IMR-90 (cell line): ENCODE results near the gene YBEY. TPM values are rescaled to one million over a fixed set of nuclear protein-coding genes. Genes with fewer than 3 reads are reported as not detected.

Experiments used
- ATAC-seq: fragments of 200-7000 bp; cut with Tn5 transposase; 2 replicates; pipeline ENCODE4 v1.9.1; 2020; ENCODE audit warnings: low read depth, mild to moderate bottlenecking, moderate library complexity
- BruUV-seq: library from RNA; stranded (reverse); fragments of 400-500 nt; replicated peaks from 2 replicates; lab custom pipeline; 2021; lab: Mats Ljungman, UMichigan
- CTCF ChIA-PET: fragments of 300-600 bp; formaldehyde crosslinking; extraction: SDS; loops from one replicate; lab custom pipeline; 2021; ENCODE audit warnings: antibody characterized with exemption; lab: Yijun Ruan, JAX
- POLR2A ChIA-PET: fragments of 300-600 bp; sonication (Branson Sonifier 250); formaldehyde crosslinking; loops from one replicate; lab custom pipeline; 2022; ENCODE audit warnings: antibody characterized with exemption; ENCODE audit not compliant: unreplicated experiment; lab: Charles Lee
- DNase-seq: peaks from one replicate; pipeline ENCODE4 v3.0.0; 2013
- H2AFZ ChIP-seq: replicated peaks from 2 replicates; pipeline ENCODE3; 2013; ENCODE audit warnings: low read length, mild to moderate bottlenecking; ENCODE audit not compliant: poor library complexity
- H2AK5ac ChIP-seq: 2 replicates; pipeline ENCODE4 v1.6.1; 2013; ENCODE audit warnings: low read depth, low read length, inconsistent platforms
- H2AK9ac ChIP-seq: replicated peaks from 2 replicates; pipeline ENCODE3; 2013; ENCODE audit warnings: mild to moderate bottlenecking, low read depth, low read length, moderate library complexity; ENCODE audit not compliant: poor library complexity
- H2BK120ac ChIP-seq: 2 replicates; pipeline ENCODE4 v1.6.1; 2013; ENCODE audit warnings: low read depth, low read length, inconsistent platforms
- H2BK15ac ChIP-seq: 3 replicates; pipeline ENCODE4 v1.6.1; 2013; ENCODE audit warnings: low read depth, low read length, inconsistent platforms
- H2BK20ac ChIP-seq: 2 replicates; pipeline ENCODE4 v1.6.1; 2013; ENCODE audit warnings: low read depth, mild to moderate bottlenecking, inconsistent platforms, low read length, moderate library complexity
- H2BK5ac ChIP-seq: 2 replicates; pipeline ENCODE4 v1.6.1; 2013; ENCODE audit warnings: mild to moderate bottlenecking, low read depth, low read length, inconsistent platforms; ENCODE audit not compliant: poor library complexity, severe bottlenecking
- H3K14ac ChIP-seq: replicated peaks from 2 replicates; pipeline ENCODE4 v1.6.1; 2013; ENCODE audit warnings: low read depth, low read length, inconsistent platforms
- H3K18ac ChIP-seq: 2 replicates; pipeline ENCODE4 v1.6.1; 2013; ENCODE audit warnings: low read depth, low read length, control low read depth
- H3K23ac ChIP-seq: 2 replicates; pipeline ENCODE4 v1.6.1; 2013; ENCODE audit warnings: low read depth, low read length, inconsistent platforms
- H3K27ac ChIP-seq: 2 replicates; pipeline ENCODE4 v1.5.1; 2013; ENCODE audit warnings: mild to moderate bottlenecking, control low read depth, low read length; ENCODE audit not compliant: insufficient read depth
- H3K27me3 ChIP-seq: 2 replicates; pipeline ENCODE4 v1.6.1; 2013; ENCODE audit warnings: low read length; ENCODE audit not compliant: control insufficient read depth, insufficient read depth
- H3K36me3 ChIP-seq: 2 replicates; pipeline ENCODE4 v1.6.1; 2013; ENCODE audit warnings: low read length, mixed read lengths; ENCODE audit not compliant: control insufficient read depth, insufficient read depth
- H3K4ac ChIP-seq: 2 replicates; pipeline ENCODE4 v1.6.1; 2013; ENCODE audit warnings: low read depth, low read length, inconsistent platforms
- H3K4me1 ChIP-seq: 2 replicates; pipeline ENCODE4 v1.6.1; 2013; ENCODE audit warnings: low read length, mixed read lengths; ENCODE audit not compliant: control insufficient read depth, insufficient read depth
- H3K4me2 ChIP-seq: 2 replicates; pipeline ENCODE4 v1.6.1; 2013; ENCODE audit warnings: low read depth, mild to moderate bottlenecking, control low read depth, low read length, moderate library complexity
- H3K4me3 ChIP-seq: 2 replicates; pipeline ENCODE4 v1.5.1; 2013; ENCODE audit warnings: low read depth, mild to moderate bottlenecking, control low read depth, low read length, moderate library complexity; ENCODE audit not compliant: insufficient read depth
- H3K56ac ChIP-seq: 2 replicates; pipeline ENCODE4 v1.6.1; 2013; ENCODE audit warnings: low read length, inconsistent platforms; ENCODE audit not compliant: insufficient read depth; ENCODE audit errors: extremely low read depth
- H3K79me1 ChIP-seq, 2 experiments: 2 replicates each; pipeline ENCODE4 v1.6.1; 2013; ENCODE audit warnings: low read length in 2 of 2, inconsistent platforms in 1 of 2, low read depth in 1 of 2
- H3K9ac ChIP-seq: 2 replicates; pipeline ENCODE4 v1.6.1; 2013; ENCODE audit warnings: low read depth, low read length, control low read depth
- H3K9me1 ChIP-seq: 2 replicates; pipeline ENCODE4 v1.6.1; 2013; ENCODE audit warnings: low read length, inconsistent platforms; ENCODE audit not compliant: insufficient read depth
- H3K9me3 ChIP-seq: 2 replicates; pipeline ENCODE4 v1.6.1; 2013; ENCODE audit warnings: low read length; ENCODE audit not compliant: control insufficient read depth, insufficient read depth
- H4K20me1 ChIP-seq: 2 replicates; pipeline ENCODE4 v1.6.1; 2013; ENCODE audit warnings: low read length, inconsistent platforms; ENCODE audit not compliant: insufficient read depth
- H4K5ac ChIP-seq: 2 replicates; pipeline ENCODE4 v1.6.1; 2013; ENCODE audit warnings: mild to moderate bottlenecking, low read depth, low read length, control low read depth
- H4K8ac ChIP-seq, 2 experiments: 2 replicates each; pipeline ENCODE4 v1.6.1; 2013; ENCODE audit warnings: low read depth in 2 of 2, low read length in 2 of 2, control low read depth in 1 of 2, inconsistent platforms in 1 of 2
- H4K91ac ChIP-seq: 2 replicates; pipeline ENCODE4 v1.6.1; 2013; ENCODE audit warnings: low read depth, low read length, inconsistent platforms; ENCODE audit not compliant: insufficient read depth
- CHD1 ChIP-seq: IDR thresholded peaks from 2 replicates; pipeline ENCODE4 v1.6.1; 2012; ENCODE audit warnings: low read depth, low read length, improper control_type of control experiment
- MAFK ChIP-seq: IDR thresholded peaks from 2 replicates; pipeline ENCODE4 v1.6.1; 2012; ENCODE audit warnings: low read depth, low read length, improper control_type of control experiment
- RCOR1 ChIP-seq: IDR thresholded peaks from 2 replicates; pipeline ENCODE4 v1.6.1; 2012; ENCODE audit warnings: mild to moderate bottlenecking, low read length, improper control_type of control experiment; ENCODE audit not compliant: insufficient replicate concordance
- RFX5 ChIP-seq: IDR thresholded peaks from 2 replicates; pipeline ENCODE4 v1.8.0; 2012; ENCODE audit warnings: low read depth, mild to moderate bottlenecking, low read length, moderate library complexity
- WGBS, 2 experiments: methylation state at CpG; one replicate each; pipeline versions ENCODE4 v1.1.5 to v1.1.7; 2013; ENCODE audit warnings: missing lambda C conversion rate in 2 of 2; ENCODE audit not compliant: insufficient read length in 1 of 2; ENCODE audit errors: extremely low coverage in 2 of 2; 5-methylcytosine and 5-hydroxymethylcytosine counted together
- dilution Hi-C: fragments of 300-500 bp; cut with HindIII; formaldehyde crosslinking; loops from one replicate; pipeline ENCODE4 v1.14.3; 2018; ENCODE audit warnings: low sequenced_read_pairs; ENCODE audit not compliant: unreplicated experiment
- in situ Hi-C: fragments of 300-500 bp; cut with MboI; formaldehyde crosslinking; loops from 3 replicates; pipeline ENCODE4 v1.14.3; 2019; ENCODE audit warnings: low sequenced_read_pairs, inconsistent platforms, mixed read lengths
- intact Hi-C: fragments of 100-400 bp; cut with micrococcal nuclease; formaldehyde crosslinking; loops from 2 replicates; pipeline ENCODE4 v1.10.0; 2022
- polyA plus RNA-seq, 3 experiments: library from polyadenylated mRNA; depleted of rRNA; stranded (reverse); fragments of >200 nt; gene quantifications; 2 replicates each; pipeline ENCODE4 v1.2.3, GENCODE V29; 2012; ENCODE audit warnings: low replicate concordance in 1 of 3
- total RNA-seq: library from RNA; depleted of rRNA; stranded (reverse); fragments of >200 nt; gene quantifications from 2 replicates; pipeline ENCODE4 v1.2.3, GENCODE V29; 2012

Gene YBEY
- total and polyA plus RNA-seq, 2 of the 4 experiments (the other 2 are of a cell fraction) = 5.9 to 26.2 TPM

GRCh38 chr21:46320331-46320801 lies 34.2 kb downstream of the YBEY start:
- H3K36me3 ChIP-seq = no peaks in the 10 kb centered on the region; the same call in 1 of the 2 replicates
- no peak overlapping the region for H2BK15ac ChIP-seq
- H3K4me1 ChIP-seq = peaks cover 4% of the 10 kb centered on the region
- peaks cover 6% of the 10 kb centered on the region; the same call in 1 of the 2 replicates for H3K9me1 ChIP-seq
- peaks cover 21 to 57% of the 10 kb centered on the region in 2 experiments for H3K79me1 ChIP-seq
- H3K4me2 ChIP-seq = peak overlapping the region; percentile 52
- no peaks in the 10 kb centered on the region for H3K9me3 ChIP-seq
- intact Hi-C loops = loop anchor here (10.0 kb wide), 1 partner anchor 346 kb away; no protein-coding TSS in a partner anchor
- H2AFZ ChIP-seq = peak overlapping the region; percentile 27
- WGBS, 2 experiments = 60% methylated on average over 1 of the region's 4 CpGs; no CpG with 5 or more reads in 1 of the 2 experiments
- no peak overlapping the region for H3K4ac ChIP-seq
- H2AK5ac ChIP-seq = no peak overlapping the region
- no peak overlapping the region for H3K18ac ChIP-seq
- TF ChIP-seq CHD1 (no peak), RCOR1 (no peak), MAFK (no peak), RFX5 (no peak)
- H4K20me1 ChIP-seq = peaks cover 13% of the 10 kb centered on the region
- BruUV-seq = no TSS peak
- H3K27me3 ChIP-seq = no peaks in the 10 kb centered on the region
- H3K9ac ChIP-seq = no peak overlapping the region; the same call in 1 of the 2 replicates
- H2BK5ac ChIP-seq = no peak overlapping the region
- POLR2A ChIA-PET = no interaction called here
- peak overlapping the region in 1 of 2 experiments; percentile 15; a peak in 1 of 4 replicates for H4K8ac ChIP-seq
- in situ Hi-C loops = no loop called here
- no peak overlapping the region for H2AK9ac ChIP-seq
- 0 out of 2 replicates have a peak overlapping the region, but pooled peaks have one; percentile 11 for H3K14ac ChIP-seq
- peak overlapping the region; percentile 2; the same call in 1 of the 2 replicates for H3K27ac ChIP-seq
- peak overlapping the region; percentile 75; the same call in 1 of the 2 replicates for H3K23ac ChIP-seq
- dilution Hi-C loops = no loop called here
- ATAC-seq (no peak), DNase-seq (no peak)
- H2BK20ac ChIP-seq = no peak overlapping the region
- H4K5ac ChIP-seq = no peak overlapping the region
- H2BK120ac ChIP-seq = no peak overlapping the region
- H3K4me3 ChIP-seq = no peak overlapping the region
- CTCF ChIA-PET = no interaction called here
- H4K91ac ChIP-seq = no peak overlapping the region
- no peak overlapping the region for H3K56ac ChIP-seq
